Stimulated activated CD8-positive, alpha-beta memory T cell treated with anti-CD3 and anti-CD28 coated beads, Interleukin-7, amount 100 ng/mL, for 24 hours (primary cell): ENCODE data around the gene C1QTNF1.
A peak's percentile ranks its signal among the peaks of the same experiment; 100 is the strongest.

Experiments used
- DNase-seq: peaks from one replicate; pipeline ENCODE4 v3.0.0-alpha.2; 2020; ENCODE audit warnings: low read depth

C1QTNF1 gene

GRCh38 chr17:79041723-79042420 lies 17.9 kb downstream of the C1QTNF1 start:
- no peak for DNase-seq

GRCh38 chr17:79042421-79043190 lies 18.6 kb downstream of the C1QTNF1 start:
- DNase-seq, result peak; percentile 56

- no peak for DNase-seq
Observed at GRCh38 chr17:79043191-79043930, 19.4 kb downstream of the C1QTNF1 start.

- no peak for DNase-seq
Observed at GRCh38 chr17:79043931-79044320, 20.0 kb downstream of the C1QTNF1 start.

- no peak for DNase-seq
Observed at GRCh38 chr17:79044462-79044861, 20.5 kb downstream of the C1QTNF1 start.

- no peak for DNase-seq
Observed at GRCh38 chr17:79045001-79045729, 21.2 kb downstream of the C1QTNF1 start.

- DNase-seq, result peak; percentile 34
Observed at GRCh38 chr17:79045842-79046196, 21.9 kb downstream of the C1QTNF1 start.

GRCh38 chr17:79046197-79046915 lies 22.4 kb downstream of the C1QTNF1 start:
- DNase-seq, result no peak

GRCh38 chr17:79046916-79047280 lies 22.9 kb downstream of the C1QTNF1 start:
- DNase-seq, result no peak

- DNase-seq, result no peak
Observed at GRCh38 chr17:79047291-79047920, 23.4 kb downstream of the C1QTNF1 start.

GRCh38 chr17:79047923-79048825 lies 24.2 kb downstream of the C1QTNF1 start:
- DNase-seq, result no peak

- DNase-seq, result no peak
Observed at GRCh38 chr17:79048826-79049755, 25.1 kb downstream of the C1QTNF1 start.

- DNase-seq, result no peak
Observed at GRCh38 chr17:79049821-79050220, 25.9 kb downstream of the C1QTNF1 start.

- no peak for DNase-seq
Observed at GRCh38 chr17:79050551-79050950, 26.6 kb downstream of the C1QTNF1 start.

GRCh38 chr17:79051306-79051705 lies 27.3 kb downstream of the C1QTNF1 start:
- DNase-seq, result no peak

GRCh38 chr17:79052131-79052530 lies 28.2 kb downstream of the C1QTNF1 start:
- DNase-seq, result no peak

GRCh38 chr17:79053251-79053925 lies 29.4 kb downstream of the C1QTNF1 start:
- no peak for DNase-seq

- no peak for DNase-seq
Observed at GRCh38 chr17:79054200-79054960, 30.4 kb downstream of the C1QTNF1 start.
